ENCODE measurements around the gene ARFGAP1. TPM values are rescaled to one million over a fixed set of nuclear protein-coding genes. Genes with fewer than 3 reads are reported as not detected.

ARFGAP1 gene
- total and polyA plus RNA-seq, 2 of the 4 experiments (the other 2 are of a cell fraction), result 59.1 to 194 TPM

GRCh38 chr20:63282946-63283345 is 10.3 kb downstream of the ARFGAP1 start:
- Histone ChIP-seq H2AFZ (replicated peaks; ENCODE audit: low read length, poor library complexity) (no peak overlapping the region), H3K27me3 (ENCODE audit: control insufficient read depth, insufficient read depth, low read length) (no peaks in the 10 kb centered on the region), H3K79me1 (ENCODE audit: low read depth in 1 of 2, low read length in 2 of 2) (peaks cover 12 to 28% of the 10 kb centered on the region in 2 experiments), H3K56ac (ENCODE audit: extremely low read depth, insufficient read depth, low read length) (no peak overlapping the region), H3K4ac (ENCODE audit: low read depth, low read length) (no peak overlapping the region), H4K20me1 (ENCODE audit: insufficient read depth, low read length) (peaks cover 50% of the 10 kb centered on the region), H3K4me2 (ENCODE audit: low read depth, low read length) (no peak overlapping the region), H3K4me1 (ENCODE audit: control insufficient read depth, insufficient read depth, low read length) (no peaks in the 10 kb centered on the region), H3K18ac (ENCODE audit: low read depth, low read length) (no peak overlapping the region), H3K14ac (replicated peaks; ENCODE audit: low read depth, low read length) (no peak overlapping the region), H4K5ac (ENCODE audit: low read depth, low read length) (no peak overlapping the region), H2AK9ac (replicated peaks; ENCODE audit: low read depth, low read length, poor library complexity) (no peak overlapping the region), H4K91ac (ENCODE audit: insufficient read depth, low read depth, low read length) (no peak overlapping the region), H2BK15ac (ENCODE audit: low read depth, low read length) (no peak overlapping the region), H3K9ac (ENCODE audit: low read depth, low read length) (no peak overlapping the region), H3K9me1 (ENCODE audit: insufficient read depth, low read length) (no peaks in the 10 kb centered on the region), H3K27ac (ENCODE audit: insufficient read depth, low read length) (no peak overlapping the region), H4K8ac (ENCODE audit: low read depth in 2 of 2, low read length in 2 of 2) (no peak overlapping the region), H2BK20ac (ENCODE audit: low read depth, low read length) (no peak overlapping the region), H3K4me3 (ENCODE audit: insufficient read depth, low read depth, low read length) (no peak overlapping the region), H3K23ac (ENCODE audit: low read depth, low read length) (no peak overlapping the region), H2BK120ac (ENCODE audit: low read depth, low read length) (no peak overlapping the region), H2BK5ac (ENCODE audit: low read depth, low read length, poor library complexity, severe bottlenecking) (no peak overlapping the region), H3K9me3 (ENCODE audit: control insufficient read depth, insufficient read depth, low read length) (no peaks in the 10 kb centered on the region), H2AK5ac (ENCODE audit: low read depth, low read length) (no peak overlapping the region), H3K36me3 (ENCODE audit: control insufficient read depth, insufficient read depth, low read length) (peaks cover 81% of the 10 kb centered on the region)
- ATAC-seq (ENCODE audit: low read depth) (no peak), DNase-seq (no peak)
- 93% methylated on average over 12 of the region's 17 CpGs; no CpG with 5 or more reads in 1 of the 2 experiments for WGBS, 2 experiments (ENCODE audit: extremely low coverage in 2 of 2, insufficient read length in 1 of 2)
- no TSS peak for BruUV-seq (replicated peaks)
- ChIA-PET CTCF (no interaction called here), POLR2A (ENCODE audit: unreplicated experiment) (no interaction called here)
- no peak for TF ChIP-seq RFX5 (IDR thresholded peaks at IDR 0.05; ENCODE audit: low read depth, low read length)
- no peak for TF ChIP-seq MXI1 (IDR thresholded peaks at IDR 0.05; ENCODE audit: borderline replicate concordance, low read depth, low read length)
- TF ChIP-seq POLR2A (IDR thresholded peaks at IDR 0.05; ENCODE audit: low read depth, low read length), result no peak
- no peak for TF ChIP-seq CEBPB (IDR thresholded peaks at IDR 0.05; ENCODE audit: low read depth, low read length)
- no peak for TF ChIP-seq BHLHE40 (IDR thresholded peaks at IDR 0.05; ENCODE audit: low read depth, low read length)
- TF ChIP-seq NFE2L2 (IDR thresholded peaks at IDR 0.05; ENCODE audit: low read depth, low read length), result no peak
- TF ChIP-seq RAD21 (IDR thresholded peaks at IDR 0.05; ENCODE audit: low read length), result no peak
- no peak for TF ChIP-seq RCOR1 (IDR thresholded peaks at IDR 0.05; ENCODE audit: insufficient replicate concordance, low read length)
- TF ChIP-seq SMC3 (IDR thresholded peaks at IDR 0.05; ENCODE audit: low read depth, low read length), result no peak
- TF ChIP-seq USF2 (IDR thresholded peaks at IDR 0.05; ENCODE audit: low read depth, low read length), result no peak
- dilution Hi-C loops (cut with HindIII; ENCODE audit: low sequenced_read_pairs, unreplicated experiment), result no loop called here
- in situ Hi-C loops (cut with MboI; ENCODE audit: low sequenced_read_pairs), result no loop called here
- intact Hi-C loops (cut with micrococcal nuclease), result no loop called here
